Panc1 (cell line): Measurements from ENCODE around the gene FCSK.

Experiments
- CTCF ChIP-seq: fragments of 450-650 bp; IDR thresholded peaks from 2 replicates; pipeline ENCODE4 v1.5.1; 2017; ENCODE audit warnings: mild to moderate bottlenecking
- POLR2AphosphoS5 ChIP-seq: IDR thresholded peaks from 2 replicates; pipeline ENCODE4 v1.6.1; 2012; ENCODE audit warnings: mild to moderate bottlenecking, low read depth, low read length, moderate library complexity
- REST ChIP-seq, 2 experiments: IDR thresholded peaks; 2 replicates each; pipeline ENCODE4 v1.6.1; 2011 to 2012; ENCODE audit warnings: low read depth in 2 of 2, control low read depth in 1 of 2, low read length in 1 of 2, mild to moderate bottlenecking in 1 of 2, moderate library complexity in 1 of 2; ENCODE audit not compliant: insufficient read depth in 1 of 2
- SIN3A ChIP-seq: IDR thresholded peaks from 2 replicates; pipeline ENCODE4 v1.6.1; 2012; ENCODE audit warnings: low read depth, mild to moderate bottlenecking, low read length, moderate library complexity, borderline replicate concordance; ENCODE audit not compliant: insufficient read depth
- TCF7L2 ChIP-seq: IDR thresholded peaks from 2 replicates; pipeline ENCODE4 v1.6.1; 2011; ENCODE audit warnings: mild to moderate bottlenecking, low read depth, low read length, inconsistent platforms

- TF ChIP-seq CTCF, result no peak
- TF ChIP-seq SIN3A, result no peak
- no peak for TF ChIP-seq REST (IDR thresholded peaks at IDR 0.05; ENCODE audit: insufficient read depth in 1 of 2, low read depth in 2 of 2, low read length in 1 of 2)
- no peak for TF ChIP-seq POLR2AphosphoS5
- TF ChIP-seq TCF7L2, result no peak
Observed at GRCh38 chr16:70495425-70496182, 41.2 kb downstream of the FCSK start.
